Breast epithelium (tissue), 4 donors: ENCODE measurements around the gene PCBP4. TPM values are rescaled to one million over a fixed set of nuclear protein-coding genes. Genes with fewer than 3 reads are reported as not detected.

Experiments
- DNase-seq, 2 donors: peaks; one replicate each; pipeline ENCODE4 v3.0.0-alpha.2; 2019; ENCODE audit warnings: low spot score in 2 of 2
- H3K27ac ChIP-seq, 2 donors: fragments of 200-600 bp; sonication (generic) in 1 of 2; one replicate each; pipeline ENCODE4 v1.5.1; 2016 to 2019; ENCODE audit warnings: mild to moderate bottlenecking in 1 of 2
- H3K27me3 ChIP-seq, 2 donors: fragments of 200-600 bp; sonication (generic) in 1 of 2; one replicate each; pipeline versions ENCODE4 v1.5.1 to v1.6.0; 2017 to 2019; ENCODE audit warnings: control low read depth in 1 of 2, mild to moderate bottlenecking in 1 of 2
- H3K36me3 ChIP-seq: fragments of 200-600 bp; one replicate; pipeline ENCODE4 v1.5.1; 2019
- H3K4me1 ChIP-seq, 2 donors: fragments of 200-600 bp; sonication (generic); one replicate each; pipeline ENCODE4 v1.5.1; 2016 to 2019; ENCODE audit warnings: control low read depth in 1 of 2
- H3K4me3 ChIP-seq, 3 donors: fragments of 200-600 bp; sonication (generic); 1 replicate in 2 of 3; 2 replicates in 1 of 3; pipeline ENCODE4 v1.5.1; 2016 to 2019; ENCODE audit warnings: mild to moderate bottlenecking in 3 of 3, moderate library complexity in 2 of 3
- H3K9me3 ChIP-seq, 2 donors: fragments of 200-600 bp; sonication (generic) in 1 of 2; one replicate each; pipeline ENCODE4 v1.5.1; 2016 to 2019; ENCODE audit warnings: control low read depth in 1 of 2
- CTCF ChIP-seq, 3 donors: fragments of 450-650 bp; IDR thresholded peaks; one replicate each; pipeline ENCODE4 v1.5.1; 2016 to 2017; ENCODE audit warnings: antibody characterized with exemption in 3 of 3, mild to moderate bottlenecking in 3 of 3, moderate library complexity in 3 of 3
- POLR2A ChIP-seq: fragments of 450-650 bp; IDR thresholded peaks from one replicate; pipeline ENCODE4 v1.6.1; 2016; ENCODE audit warnings: antibody characterized with exemption, mild to moderate bottlenecking, moderate library complexity
- POLR2AphosphoS5 ChIP-seq, 3 donors: sonication (generic); formaldehyde crosslinking; IDR thresholded peaks; one replicate each; pipeline ENCODE4 v1.6.1; 2017; ENCODE audit warnings: antibody characterized with exemption in 3 of 3
- intact Hi-C: fragments of 100-400 bp; cut with DNase I; formaldehyde crosslinking; loops from one replicate; pipeline ENCODE4 v1.15.1; 2023; ENCODE audit warnings: low total_unique reads
- total RNA-seq, 3 donors: library from RNA; depleted of rRNA; stranded (reverse); fragments of >200 nt; gene quantifications; one replicate each; pipeline ENCODE4 v1.1.0, GENCODE V29; 2016

Gene PCBP4
- total RNA-seq, 3 donors from 2014 or later = 36.2 to 51.8 (median 51.2) TPM

DNA sequence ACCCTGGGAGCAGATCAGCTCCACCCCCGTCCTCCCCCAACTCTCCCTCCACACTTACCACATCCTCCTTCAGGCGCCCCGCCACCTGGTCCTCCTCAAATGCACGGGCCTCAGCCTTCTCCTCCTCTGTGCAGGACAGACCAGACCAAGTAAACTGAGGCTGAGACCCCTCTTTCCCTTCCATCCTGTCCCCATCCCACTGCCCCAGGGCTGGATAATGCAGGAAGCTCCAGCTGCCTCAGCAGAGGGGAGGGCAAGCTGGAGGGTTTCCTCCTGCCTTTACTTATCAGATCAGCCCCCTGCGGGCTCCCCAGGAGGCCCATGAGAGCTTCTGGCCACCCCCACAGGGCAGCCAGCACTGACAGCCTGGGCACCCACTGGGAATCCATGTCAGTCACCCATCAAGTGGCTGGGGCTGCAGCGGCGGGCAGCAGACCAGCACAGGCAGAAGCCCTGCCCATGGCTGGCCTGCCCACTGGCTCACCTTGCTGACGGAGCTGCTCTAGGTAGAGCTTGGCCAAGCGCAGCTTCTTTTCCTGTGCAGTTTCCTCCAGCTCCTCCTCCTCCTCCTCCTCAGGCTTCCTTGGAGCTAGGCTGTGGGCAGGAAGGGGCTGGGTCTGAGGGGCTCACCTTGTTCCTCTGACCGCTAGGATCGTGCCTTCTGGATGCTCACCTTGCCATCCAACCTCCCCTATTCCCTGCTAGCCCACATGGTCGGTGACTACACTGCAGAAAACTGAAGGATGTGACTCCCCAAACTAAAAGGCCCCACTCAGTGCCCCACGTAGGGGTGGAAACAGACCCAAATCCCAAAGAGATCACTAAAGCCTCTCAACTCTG, 29.4 kb downstream of the PCBP4 start:
- H3K9me3 ChIP-seq = no peaks in the 10 kb centered on the region
- H3K36me3 ChIP-seq = no peaks in the 10 kb centered on the region
- H3K4me3 ChIP-seq = no peak overlapping the region
- H3K27ac ChIP-seq = no peak overlapping the region
- TF ChIP-seq CTCF (IDR thresholded peaks at IDR 0.05) = no peak
- TF ChIP-seq POLR2AphosphoS5 (IDR thresholded peaks at IDR 0.05) = no peak
- no peak for TF ChIP-seq POLR2A
- intact Hi-C loops = no loop called here
- no peaks in the 10 kb centered on the region for H3K27me3 ChIP-seq
- peaks cover 2 to 13% of the 10 kb centered on the region in 2 donors for H3K4me1 ChIP-seq
- DNase-seq = no peak

- H3K9me3 ChIP-seq = no peaks in the 10 kb centered on the region
- H3K36me3 ChIP-seq = no peaks in the 10 kb centered on the region
- H3K4me3 ChIP-seq = no peak overlapping the region
- intact Hi-C loops = no loop called here
- DNase-seq = no peak
- H3K27ac ChIP-seq = no peak overlapping the region
- TF ChIP-seq POLR2A (no peak), CTCF (IDR thresholded peaks at IDR 0.05) (no peak), POLR2AphosphoS5 (IDR thresholded peaks at IDR 0.05) (no peak)
- no peaks in the 10 kb centered on the region for H3K27me3 ChIP-seq
- peaks cover 0 to 8% of the 10 kb centered on the region in 2 donors for H3K4me1 ChIP-seq
Observed at GRCh38 chr3:51937014-51937413, 30.2 kb downstream of the PCBP4 start.

DNA sequence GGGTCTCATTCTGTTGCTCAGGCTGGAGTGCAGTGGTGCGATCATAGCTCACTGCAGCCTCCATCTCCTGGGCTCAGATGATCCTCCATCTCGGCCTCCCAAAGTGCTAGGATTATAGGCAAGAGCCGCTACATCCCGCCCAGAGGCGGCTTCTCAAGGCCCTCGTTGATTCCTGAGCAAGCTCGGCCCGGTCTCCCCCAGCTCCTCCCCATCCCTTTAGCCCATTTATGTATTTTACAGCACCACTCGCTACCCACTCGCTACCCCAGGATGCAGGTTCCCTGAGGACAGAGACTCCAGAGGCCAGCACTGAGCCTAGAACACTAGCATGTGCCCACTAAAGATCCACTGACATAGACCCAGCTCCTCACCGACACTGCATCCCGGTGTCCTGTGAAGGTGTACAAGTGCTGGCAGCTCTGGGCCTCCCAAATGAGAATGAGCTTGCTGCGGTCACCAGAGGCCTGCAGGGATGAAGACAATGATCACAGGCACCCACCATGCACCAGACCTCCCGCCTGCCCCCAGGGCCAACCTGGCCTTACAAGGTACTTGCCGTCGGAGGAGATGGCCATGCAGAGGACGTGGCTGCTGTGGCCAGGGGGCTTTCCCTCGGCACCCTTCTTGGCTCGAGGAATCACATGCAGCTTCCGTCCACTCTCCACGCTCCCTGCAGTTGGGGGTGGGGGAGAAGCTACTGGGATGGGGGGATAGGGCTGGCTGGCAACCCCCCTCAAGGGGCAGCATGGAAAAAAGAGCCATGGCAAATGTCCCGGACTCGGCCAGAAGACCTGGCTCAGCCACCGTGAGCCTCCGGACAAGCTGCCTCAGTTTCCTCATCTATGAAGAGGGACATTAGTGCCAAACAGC, 31.1 kb downstream of the PCBP4 start:
- Histone ChIP-seq H3K27me3 (no peaks in the 10 kb centered on the region), H3K9me3 (no peaks in the 10 kb centered on the region), H3K4me1 (peaks cover 0 to 5% of the 10 kb centered on the region in 2 donors), H3K36me3 (no peaks in the 10 kb centered on the region), H3K27ac (no peak overlapping the region), H3K4me3 (no peak overlapping the region)
- TF ChIP-seq CTCF (IDR thresholded peaks at IDR 0.05) (no peak), POLR2AphosphoS5 (IDR thresholded peaks at IDR 0.05) (no peak), POLR2A (no peak)
- DNase-seq = no peak
- intact Hi-C loops = no loop called here

GRCh38 chr3:51934991-51935885, 32.0 kb downstream of the PCBP4 start:
- TF ChIP-seq CTCF (IDR thresholded peaks at IDR 0.05) (no peak), POLR2A (no peak), POLR2AphosphoS5 (IDR thresholded peaks at IDR 0.05) (no peak)
- no peak for DNase-seq
- Histone ChIP-seq H3K9me3 (no peaks in the 10 kb centered on the region), H3K27me3 (no peaks in the 10 kb centered on the region), H3K36me3 (no peaks in the 10 kb centered on the region), H3K4me3 (no peak overlapping the region), H3K27ac (no peak overlapping the region), H3K4me1 (no peaks in the 10 kb centered on the region)
- intact Hi-C loops = no loop called here
